Ureter (tissue), 1 donor: ENCODE results near the gene MB21D2. TPM values are rescaled to one million over a fixed set of nuclear protein-coding genes. Genes with fewer than 3 reads are reported as not detected.

Experiments
- DNase-seq: peaks from one replicate; pipeline ENCODE4 v3.0.0-alpha.2; 2020; ENCODE audit warnings: low spot score
- total RNA-seq: library from RNA; stranded (reverse); gene quantifications from one replicate; pipeline ENCODE4 v1.2.4, GENCODE V29; 2023
- donor health status: DM: yes; HTN: yes; CAD: no.

The MB21D2 gene
- total RNA-seq, 1 donor from 2014 or later, result 8.7 TPM

GRCh38 chr3:192892981-192893700 is 24.5 kb downstream of the MB21D2 start:
- peak; percentile 44 for DNase-seq

DNA sequence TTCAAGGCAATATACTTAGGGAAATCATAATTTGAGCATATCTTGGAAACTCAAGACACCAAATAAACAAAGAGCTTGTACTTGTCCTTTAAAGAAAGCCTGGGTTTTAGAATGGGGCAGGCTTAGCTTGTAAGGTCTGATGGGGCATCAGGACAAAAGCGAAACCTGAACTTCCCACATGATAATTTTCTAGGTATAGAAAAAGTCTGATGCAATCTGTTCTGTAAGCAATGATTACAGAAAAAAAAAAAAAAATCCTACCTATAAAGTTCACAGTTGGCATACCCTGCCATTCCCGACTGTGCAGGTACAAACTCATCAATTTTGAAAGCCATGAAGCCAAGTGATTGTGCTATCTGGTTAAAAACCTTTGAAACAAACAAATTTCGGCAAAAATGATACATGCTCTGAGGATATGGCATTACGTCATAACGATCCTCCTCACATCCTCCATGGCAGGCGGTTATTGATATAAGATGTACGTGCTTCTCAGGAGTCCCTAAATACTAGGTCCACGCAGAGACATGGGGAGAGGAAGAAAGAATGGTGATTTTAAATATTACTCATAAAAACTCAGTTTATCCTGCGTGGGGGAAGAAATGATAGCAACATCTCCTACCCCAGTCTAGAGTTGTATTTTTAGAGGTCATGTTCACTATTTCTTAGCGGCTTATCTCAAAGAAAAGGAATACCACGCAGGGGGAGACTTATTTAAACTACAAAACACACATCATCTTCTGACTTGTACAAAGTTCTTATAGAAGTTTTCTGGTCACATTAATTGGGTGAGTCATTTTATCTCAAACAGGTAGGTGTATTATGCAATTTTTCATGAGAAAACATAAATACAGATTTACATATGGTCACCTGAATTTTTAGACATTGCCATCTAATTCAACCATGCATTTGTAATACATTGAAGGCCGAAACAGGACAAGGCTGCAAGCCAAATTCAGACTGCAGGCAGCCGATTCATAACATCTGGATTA is 27.0 kb downstream of the MB21D2 start:
- DNase-seq, result no peak

DNA sequence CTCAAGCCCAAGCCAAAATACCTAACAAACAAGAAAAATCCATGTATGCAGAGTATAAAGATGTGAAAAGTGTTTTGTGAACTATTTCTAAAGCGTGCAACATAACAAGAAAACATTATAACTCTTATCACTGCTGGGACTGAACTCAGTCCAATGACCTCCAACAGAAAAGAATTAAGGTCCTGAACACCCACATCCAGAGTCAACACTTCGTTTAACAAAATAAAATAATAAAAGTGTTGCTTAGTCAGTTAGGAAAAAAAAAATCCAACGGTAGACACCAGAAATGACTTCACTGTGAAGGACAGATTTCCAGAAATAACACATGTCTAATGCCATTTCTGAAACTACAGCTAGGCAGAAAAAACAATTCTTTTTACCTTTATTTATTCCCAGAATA is 28.0 kb downstream of the MB21D2 start:
- DNase-seq, result no peak

GRCh38 chr3:192888190-192888589 is 29.5 kb downstream of the MB21D2 start:
- no peak for DNase-seq

DNA sequence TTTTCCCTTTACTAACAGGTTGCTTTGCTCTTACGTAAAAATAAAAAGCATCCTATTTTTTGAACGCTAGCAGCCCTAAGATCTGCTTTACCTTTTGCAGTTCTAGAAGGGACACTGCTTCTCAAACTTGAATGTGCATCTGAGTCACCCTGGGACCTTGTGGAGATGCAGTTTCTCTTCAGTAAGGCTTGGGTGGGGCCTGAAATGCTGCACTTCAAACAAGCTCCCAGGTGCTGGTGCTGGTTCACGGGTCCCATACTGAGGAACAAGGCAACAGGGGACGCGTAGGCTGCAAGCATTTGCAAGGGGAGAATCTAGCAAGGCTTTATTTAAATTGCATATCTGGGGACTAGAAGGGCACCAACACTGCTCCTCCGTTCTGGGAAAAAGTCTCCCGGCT is 30.0 kb downstream of the MB21D2 start:
- DNase-seq, result no peak

DNA sequence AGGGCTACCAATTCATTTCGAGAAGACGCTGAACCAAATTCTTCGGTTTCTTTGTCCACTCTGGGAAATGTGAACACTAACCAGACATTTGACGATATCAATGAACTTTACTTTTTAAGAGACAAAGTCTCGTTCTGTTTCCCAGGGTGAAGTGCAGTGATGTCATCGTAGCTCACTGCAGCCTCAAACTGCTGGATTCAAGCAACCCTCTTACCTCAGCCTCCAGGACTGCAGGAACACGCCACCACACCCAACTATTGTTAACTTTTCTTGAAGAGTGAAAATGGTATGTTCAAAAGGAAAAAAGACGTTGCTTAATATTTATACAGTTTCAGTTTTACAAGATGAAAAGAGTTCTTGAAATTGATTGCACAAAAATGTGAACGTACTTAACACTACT is 30.6 kb downstream of the MB21D2 start:
- DNase-seq, result no peak

DNA sequence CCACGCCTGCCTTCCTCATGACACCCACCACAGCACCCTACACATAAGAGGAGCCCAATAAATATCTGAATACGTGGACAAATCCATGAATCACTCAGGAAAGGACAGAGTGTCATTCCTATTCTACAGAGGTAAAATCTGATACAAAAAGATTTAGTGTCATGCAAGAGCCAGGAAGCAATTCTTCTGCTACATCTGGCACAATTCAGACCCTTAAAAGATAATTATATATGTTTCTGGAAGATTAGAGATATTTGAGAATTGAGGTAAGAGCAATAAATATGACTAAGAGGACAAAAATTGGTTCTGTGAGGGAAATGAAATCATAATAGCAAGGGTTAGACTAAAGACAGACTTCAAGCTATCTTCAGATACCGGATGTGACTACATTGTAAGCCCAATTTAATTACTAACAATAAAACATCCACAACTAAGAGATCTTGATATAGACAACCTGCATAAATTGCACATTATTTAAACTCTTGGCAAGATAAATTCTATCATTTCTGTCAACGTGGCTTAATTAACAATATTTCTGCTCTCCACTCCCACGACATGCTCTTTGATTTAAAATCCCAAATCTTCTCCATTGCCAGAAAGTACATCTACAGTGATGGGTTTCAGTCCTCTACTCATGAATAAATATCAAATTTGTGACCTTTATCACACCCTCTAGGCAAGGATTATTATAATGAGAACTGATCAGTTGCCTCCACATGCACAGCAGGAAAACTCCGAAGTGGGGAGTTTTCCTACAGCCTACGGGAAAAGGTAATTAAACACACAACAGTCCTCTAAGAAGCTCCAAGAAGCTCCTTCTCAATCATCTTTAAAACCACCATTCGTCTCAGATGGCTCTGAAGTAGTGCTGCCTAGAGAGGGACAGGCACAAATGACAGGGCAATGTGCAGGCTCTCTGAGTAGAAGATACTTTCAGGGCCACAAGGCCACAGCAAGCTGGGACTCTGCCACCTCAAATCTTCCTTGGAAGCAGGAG is 32.6 kb downstream of the MB21D2 start:
- no peak for DNase-seq

DNA sequence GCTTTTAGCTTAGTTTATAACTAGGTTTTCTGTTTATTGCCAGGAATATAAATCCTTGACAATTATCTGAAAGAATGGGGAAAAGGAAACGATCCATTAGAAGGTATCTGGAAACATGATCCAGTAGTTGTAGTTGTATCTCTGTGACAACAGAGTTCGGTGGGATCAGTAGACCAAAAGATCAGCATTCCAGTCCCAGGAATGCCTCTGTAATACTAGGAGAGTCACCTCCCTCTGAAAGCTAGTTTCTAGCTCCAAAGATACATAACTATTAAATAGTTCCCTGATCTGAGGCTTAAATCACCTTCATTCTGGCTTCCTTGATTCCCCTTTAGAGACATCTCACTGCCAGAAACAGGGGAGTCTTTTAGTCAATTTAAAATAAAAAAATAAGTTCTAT is 34.1 kb downstream of the MB21D2 start:
- DNase-seq, result no peak

GRCh38 chr3:192881159-192881786 is 36.4 kb downstream of the MB21D2 start:
- DNase-seq, result no peak

GRCh38 chr3:192880313-192880712 is 37.3 kb downstream of the MB21D2 start:
- no peak for DNase-seq

- DNase-seq, result no peak
Measured at GRCh38 chr3:192879346-192880031, 38.2 kb downstream of the MB21D2 start.

- DNase-seq, result no peak
Measured at GRCh38 chr3:192875971-192876565, 41.6 kb downstream of the MB21D2 start.

DNA sequence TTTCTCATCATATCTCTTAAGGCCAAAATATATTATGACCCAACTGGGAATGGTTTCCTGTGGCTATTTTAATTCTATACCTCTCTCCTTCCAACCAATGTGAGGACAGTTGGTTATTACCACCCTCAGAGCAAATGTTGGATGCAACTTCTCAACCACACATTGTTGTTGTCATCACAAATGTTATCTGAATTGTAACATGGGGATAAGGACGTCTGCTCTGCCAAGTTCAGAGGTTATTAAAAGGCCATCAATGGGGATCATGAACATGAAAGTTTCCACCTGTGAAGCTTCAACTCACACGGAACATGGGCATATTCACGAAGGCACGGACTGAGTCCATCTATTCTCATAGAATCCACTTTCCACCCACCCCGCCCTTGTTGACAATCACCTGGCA is 46.8 kb downstream of the MB21D2 start:
- DNase-seq, result no peak

- DNase-seq, result no peak
Measured at GRCh38 chr3:192869131-192870031, 48.3 kb downstream of the MB21D2 start.

DNA sequence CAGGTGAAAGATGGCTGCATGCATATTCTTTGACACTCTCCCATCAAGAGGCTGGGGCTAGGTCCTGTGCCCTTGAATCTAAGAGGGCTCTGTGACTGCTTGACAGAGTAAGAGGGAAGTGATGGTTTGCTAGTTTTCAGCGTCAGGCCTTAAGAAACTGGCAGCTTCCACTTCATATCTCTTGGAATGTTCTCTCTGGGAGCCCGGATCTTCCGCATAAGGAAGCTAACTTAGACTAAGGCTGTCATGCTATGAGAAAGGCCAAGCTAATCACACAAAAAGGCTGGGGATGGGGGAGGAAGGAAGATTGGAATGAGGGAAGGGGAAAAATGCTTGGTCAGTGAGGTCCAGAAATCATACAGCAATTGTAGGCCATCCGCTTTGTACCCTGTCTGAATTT is 50.0 kb downstream of the MB21D2 start:
- no peak for DNase-seq

DNA sequence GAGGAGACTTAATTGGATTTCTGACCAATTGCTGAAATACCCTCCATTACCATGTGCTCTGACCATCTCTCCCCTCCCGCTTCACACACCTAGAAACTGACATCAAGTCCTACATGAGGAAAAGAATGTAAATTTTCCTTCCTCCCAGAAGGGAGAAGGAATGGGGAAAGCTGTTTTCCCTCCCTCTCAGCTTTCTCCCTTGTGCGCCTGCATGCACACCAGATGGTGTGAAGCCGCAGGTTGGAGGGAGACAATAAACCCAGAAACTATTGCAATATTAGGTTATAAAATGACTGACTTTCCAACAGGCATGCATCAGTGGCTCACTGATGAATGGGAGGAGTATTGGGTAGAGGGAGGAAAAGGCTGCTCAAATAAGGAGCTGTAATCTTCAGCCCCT is 50.9 kb downstream of the MB21D2 start:
- DNase-seq, result no peak

DNA sequence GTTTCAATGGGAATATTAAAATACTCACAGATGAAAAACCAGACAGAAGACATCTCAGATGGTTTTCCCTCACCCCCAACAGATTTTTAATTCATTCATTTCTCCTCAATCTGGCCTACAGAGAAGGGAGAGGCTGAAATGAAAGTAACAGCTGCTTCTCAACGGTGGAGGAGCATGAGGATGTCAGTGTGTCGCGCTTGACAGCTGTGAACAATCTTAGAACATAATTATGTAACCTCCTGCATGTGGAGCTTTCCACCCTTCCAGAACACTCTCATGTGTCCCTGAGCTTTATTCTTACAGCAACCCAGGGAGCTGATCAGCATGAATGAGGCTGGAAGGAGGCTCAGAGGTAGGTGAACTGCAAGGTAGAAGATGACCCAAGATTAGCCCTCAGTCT is 52.7 kb downstream of the MB21D2 start:
- no peak for DNase-seq

DNA sequence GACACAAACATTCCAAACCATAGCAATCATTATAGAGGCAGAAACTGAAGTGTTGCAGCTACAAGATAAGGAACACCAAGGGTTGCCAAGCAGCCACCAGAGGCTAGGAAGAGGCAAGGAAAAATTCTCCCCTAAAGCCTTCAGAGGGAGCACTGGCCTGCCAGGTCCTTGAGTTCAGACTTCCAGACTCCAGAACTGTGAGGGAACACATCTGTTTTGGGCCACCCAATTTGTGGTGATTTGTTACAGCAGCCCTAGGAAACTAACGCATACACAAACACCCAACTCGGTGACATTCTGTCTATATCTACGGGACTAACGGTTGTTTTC is 54.6 kb downstream of the MB21D2 start:
- DNase-seq, result no peak

DNA sequence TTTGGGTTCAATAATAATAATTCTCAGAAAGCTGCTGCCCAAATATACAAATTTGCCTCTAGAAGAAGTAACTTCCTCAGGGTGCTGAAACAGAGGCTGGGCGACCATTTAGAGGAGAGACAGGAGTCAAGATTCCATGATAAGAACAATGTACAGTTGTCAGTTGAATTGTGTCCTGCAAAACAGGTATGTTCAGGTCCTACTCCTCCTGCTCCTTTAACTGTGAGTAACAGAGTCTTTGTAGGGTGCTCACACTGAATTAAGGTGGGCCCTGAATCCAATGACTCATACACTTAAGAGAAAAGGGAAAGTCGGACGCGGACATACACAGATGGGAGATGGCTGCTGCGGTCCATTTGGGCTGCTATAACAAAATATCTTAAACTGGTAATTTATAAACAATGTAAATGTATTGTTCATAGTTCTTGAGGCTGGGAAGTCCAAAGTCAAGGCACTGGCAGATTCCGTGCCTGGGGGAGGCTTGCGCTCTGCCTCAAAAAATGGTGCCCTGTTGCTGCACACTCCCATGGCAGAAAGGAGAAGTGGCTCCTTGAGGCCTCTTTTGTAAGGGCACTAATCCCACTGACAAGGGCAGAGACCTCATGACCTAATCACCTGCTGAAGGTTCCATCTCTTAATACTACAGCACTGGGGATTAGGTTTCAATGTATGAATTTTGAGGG is 55.1 kb downstream of the MB21D2 start:
- DNase-seq, result no peak
